Measurements from ENCODE around the gene PACSIN1. TPM values are rescaled to one million over a fixed set of nuclear protein-coding genes. Genes with fewer than 3 reads are reported as not detected.
A peak's percentile ranks its signal among the peaks of the same experiment; 100 is the strongest.

PACSIN1 gene
- total RNA-seq, 1 experiment from 2014 or later: 5.0 TPM

- DNase-seq (ENCODE audit: low read depth, low spot score) (no peak), ATAC-seq (no peak)
- ChIA-PET CTCF (no interaction called here), POLR2A (no interaction called here), RAD21 (ENCODE audit: low non-redundant PET in 1 of 2, low total read pairs in 2 of 2, uncharacterized antibody in 2 of 2, unreplicated experiment in 2 of 2) (no interaction called here)
- Histone ChIP-seq H3K9ac (ENCODE audit: low read length) (no peak overlapping the region), H3K27me3 (ENCODE audit: insufficient read depth, low read length) (no peaks in the 10 kb centered on the region), H3K79me2 (ENCODE audit: insufficient read depth, low read length) (no peaks in the 10 kb centered on the region), H3K4me3 (replicated peaks in 1 of 2; ENCODE audit: low read depth in 1 of 2, low read length in 2 of 2) (no peak overlapping the region), H3K4me1 (ENCODE audit: control insufficient read depth in 1 of 2, insufficient read depth in 2 of 2, low read length in 2 of 2) (peaks cover 10 to 14% of the 10 kb centered on the region in 2 experiments; a peak in 3 of 4 replicates), H3K36me3 (ENCODE audit: control insufficient read depth in 1 of 2, insufficient read depth in 2 of 2, low read length in 2 of 2) (no peaks in the 10 kb centered on the region), H2AFZ (ENCODE audit: low read depth, low read length, poor library complexity, severe bottlenecking) (no peak overlapping the region), H3K27ac (ENCODE audit: low read depth, low read length) (no peak overlapping the region), H3K9me3 (ENCODE audit: control insufficient read depth in 1 of 2, insufficient read depth in 1 of 2, low read depth in 1 of 2, low read length in 2 of 2) (no peaks in the 10 kb centered on the region), H4K20me1 (ENCODE audit: insufficient read depth) (no peaks in the 10 kb centered on the region), H3K4me2 (ENCODE audit: low read length) (no peak overlapping the region), H3K9me2 (ENCODE audit: insufficient read depth) (no peaks in the 10 kb centered on the region)
- TF ChIP-seq EZH2 (IDR thresholded peaks at IDR 0.05) (no peak), ZNF274 (IDR thresholded peaks at IDR 0.05; ENCODE audit: low read depth, low read length) (no peak)
- intact Hi-C loops (cut with micrococcal nuclease): no loop called here
- no TSS peak for BruUV-seq (replicated peaks)
These were observed 63.3 kb downstream of the PACSIN1 start for GRCh38 chr6:34528996-34529664.

- intact Hi-C loops (cut with micrococcal nuclease): no loop called here
- Histone ChIP-seq H3K4me3 (replicated peaks in 1 of 2; ENCODE audit: low read depth in 1 of 2, low read length in 2 of 2) (no peak overlapping the region), H3K36me3 (ENCODE audit: control insufficient read depth in 1 of 2, insufficient read depth in 2 of 2, low read length in 2 of 2) (no peaks in the 10 kb centered on the region), H3K9me2 (ENCODE audit: insufficient read depth) (no peaks in the 10 kb centered on the region), H3K4me2 (ENCODE audit: low read length) (no peak overlapping the region), H3K27ac (ENCODE audit: low read depth, low read length) (no peak overlapping the region), H3K79me2 (ENCODE audit: insufficient read depth, low read length) (no peaks in the 10 kb centered on the region), H3K27me3 (ENCODE audit: insufficient read depth, low read length) (no peaks in the 10 kb centered on the region), H2AFZ (ENCODE audit: low read depth, low read length, poor library complexity, severe bottlenecking) (no peak overlapping the region), H3K4me1 (ENCODE audit: control insufficient read depth in 1 of 2, insufficient read depth in 2 of 2, low read length in 2 of 2) (peaks cover 10 to 14% of the 10 kb centered on the region in 2 experiments; a peak in 3 of 4 replicates), H3K9ac (ENCODE audit: low read length) (no peak overlapping the region), H3K9me3 (ENCODE audit: control insufficient read depth in 1 of 2, insufficient read depth in 1 of 2, low read depth in 1 of 2, low read length in 2 of 2) (no peaks in the 10 kb centered on the region), H4K20me1 (ENCODE audit: insufficient read depth) (no peaks in the 10 kb centered on the region)
- ChIA-PET RAD21 (ENCODE audit: low non-redundant PET in 1 of 2, low total read pairs in 2 of 2, uncharacterized antibody in 2 of 2, unreplicated experiment in 2 of 2) (no interaction called here), POLR2A (no interaction called here), CTCF (no interaction called here)
- ATAC-seq (no peak), DNase-seq (ENCODE audit: low read depth, low spot score) (no peak)
- no TSS peak for BruUV-seq (replicated peaks)
- TF ChIP-seq ZNF274 (IDR thresholded peaks at IDR 0.05; ENCODE audit: low read depth, low read length): no peak
- peak in 2 of 3 experiments; percentile 4 to 47; a peak in 1 of 6 replicates for TF ChIP-seq CTCF (IDR thresholded peaks at IDR 0.05 in 2 of 3, conservative IDR thresholded peaks at IDR 0.05 in 1 of 3; ENCODE audit: borderline replicate concordance in 1 of 3, insufficient read depth in 1 of 3, low read depth in 2 of 3, low read length in 2 of 3)
- TF ChIP-seq REST (IDR thresholded peaks at IDR 0.05; ENCODE audit: low read depth): no peak
- TF ChIP-seq RAD21 (IDR thresholded peaks at IDR 0.05; ENCODE audit: low read depth): peak; percentile 59
- no peak for TF ChIP-seq ELF1 (IDR thresholded peaks at IDR 0.05; ENCODE audit: borderline replicate concordance, low read depth)
These were observed 63.9 kb downstream of the PACSIN1 start for GRCh38 chr6:34529665-34530327.
